Measurements from ENCODE around the gene CACNA2D1. TPM values are rescaled to one million over a fixed set of nuclear protein-coding genes. Genes with fewer than 3 reads are reported as not detected.

The CACNA2D1 gene
- total RNA-seq, 4 donors from 2014 or later = 41.8 to 125 (median 56.2) TPM

DNA sequence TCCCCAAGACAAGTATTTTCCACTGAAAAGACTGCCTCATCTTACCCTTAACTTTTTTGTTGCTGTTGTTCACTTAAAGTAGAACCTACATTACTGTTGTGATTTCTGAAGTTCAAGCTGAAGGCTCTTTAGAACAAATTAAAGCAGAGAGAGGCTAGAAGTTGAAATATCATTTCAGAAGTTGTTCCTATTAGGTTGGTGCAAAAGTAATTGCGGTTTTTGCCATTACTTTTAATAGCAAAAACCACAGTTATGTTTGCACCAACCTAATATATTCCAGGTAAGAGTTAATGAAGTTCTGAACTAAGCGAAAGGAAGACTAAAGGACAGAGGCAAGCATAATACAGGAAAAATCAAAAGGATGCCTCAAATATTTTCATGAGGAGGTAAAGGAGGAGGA lies 153.7 kb downstream of the CACNA2D1 start:
- TF ChIP-seq, protein P1, sequence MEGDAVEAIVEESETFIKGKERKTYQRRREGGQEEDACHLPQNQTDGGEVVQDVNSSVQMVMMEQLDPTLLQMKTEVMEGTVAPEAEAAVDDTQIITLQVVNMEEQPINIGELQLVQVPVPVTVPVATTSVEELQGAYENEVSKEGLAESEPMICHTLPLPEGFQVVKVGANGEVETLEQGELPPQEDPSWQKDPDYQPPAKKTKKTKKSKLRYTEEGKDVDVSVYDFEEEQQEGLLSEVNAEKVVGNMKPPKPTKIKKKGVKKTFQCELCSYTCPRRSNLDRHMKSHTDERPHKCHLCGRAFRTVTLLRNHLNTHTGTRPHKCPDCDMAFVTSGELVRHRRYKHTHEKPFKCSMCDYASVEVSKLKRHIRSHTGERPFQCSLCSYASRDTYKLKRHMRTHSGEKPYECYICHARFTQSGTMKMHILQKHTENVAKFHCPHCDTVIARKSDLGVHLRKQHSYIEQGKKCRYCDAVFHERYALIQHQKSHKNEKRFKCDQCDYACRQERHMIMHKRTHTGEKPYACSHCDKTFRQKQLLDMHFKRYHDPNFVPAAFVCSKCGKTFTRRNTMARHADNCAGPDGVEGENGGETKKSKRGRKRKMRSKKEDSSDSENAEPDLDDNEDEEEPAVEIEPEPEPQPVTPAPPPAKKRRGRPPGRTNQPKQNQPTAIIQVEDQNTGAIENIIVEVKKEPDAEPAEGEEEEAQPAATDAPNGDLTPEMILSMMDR (IDR thresholded peaks at IDR 0.05; ENCODE audit: low read depth) = no peak

DNA sequence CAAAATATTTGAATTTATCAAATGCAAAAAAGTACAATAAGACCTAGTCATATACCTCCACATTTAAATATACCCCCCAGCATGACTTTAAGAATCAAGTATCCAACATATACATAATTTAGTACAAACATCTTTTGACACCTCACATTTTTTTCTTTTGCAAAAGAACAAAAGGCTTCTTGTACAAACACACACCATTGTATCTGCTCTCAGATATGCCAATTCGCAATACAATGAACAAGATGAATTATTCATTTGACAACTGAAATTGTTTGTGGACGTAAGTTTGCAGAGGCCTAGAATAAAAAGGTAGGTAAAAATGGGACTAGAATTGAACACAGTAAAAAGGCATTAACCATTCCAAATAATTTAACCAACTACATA lies 154.4 kb downstream of the CACNA2D1 start:
- TF ChIP-seq, protein P1 (IDR thresholded peaks at IDR 0.05; ENCODE audit: low read depth) = no peak

DNA sequence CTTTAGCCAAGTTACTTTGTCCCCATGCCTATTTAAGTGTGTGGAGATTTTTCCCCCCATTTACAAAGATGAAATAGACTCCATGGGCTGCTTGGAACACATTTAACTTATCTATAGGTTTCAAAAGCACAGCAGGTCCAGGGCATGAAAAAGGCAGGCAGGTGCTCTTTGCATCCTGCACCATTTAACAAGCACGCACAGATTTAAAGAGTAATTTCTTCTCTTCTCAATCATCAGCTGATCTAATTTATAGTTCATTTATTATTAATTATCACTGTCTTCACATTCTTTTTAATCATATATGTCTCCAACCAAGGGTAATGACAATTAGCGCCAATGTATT lies 156.8 kb downstream of the CACNA2D1 start:
- TF ChIP-seq, protein P1 (IDR thresholded peaks at IDR 0.05; ENCODE audit: low read depth) = no peak

DNA sequence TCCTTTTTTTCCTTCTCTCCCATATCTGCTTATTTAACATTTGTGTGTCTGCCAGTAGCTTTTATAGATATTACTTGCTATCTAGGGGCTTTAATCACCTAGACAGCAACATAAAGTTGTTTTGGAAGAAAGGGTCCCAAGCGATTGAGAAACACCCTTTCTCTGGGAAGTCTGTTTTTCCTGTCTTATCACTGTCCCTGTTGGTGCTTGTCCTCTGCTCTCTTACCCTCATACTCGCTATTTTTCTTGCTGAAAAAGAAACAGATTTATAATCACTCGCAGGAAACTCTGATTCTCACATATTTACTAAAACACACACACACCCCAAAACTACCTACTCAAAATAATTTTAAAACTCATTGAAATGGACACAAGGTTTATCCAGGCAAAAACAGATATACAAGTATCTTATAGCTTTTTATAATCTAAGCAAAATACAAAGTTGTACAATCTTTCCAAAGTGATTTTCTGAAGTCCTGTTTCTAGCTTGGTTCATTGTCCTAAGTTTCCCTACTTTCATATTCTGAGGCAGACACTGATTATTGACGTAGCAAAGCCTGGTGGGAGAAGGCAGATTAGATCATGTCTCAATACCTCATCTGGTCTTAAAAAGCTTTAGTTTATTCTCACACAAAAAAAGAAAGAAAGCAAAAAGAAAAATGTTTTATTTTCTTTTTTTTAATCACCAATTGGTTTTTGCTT lies 157.3 kb downstream of the CACNA2D1 start:
- TF ChIP-seq, protein P1 (IDR thresholded peaks at IDR 0.05; ENCODE audit: low read depth) = no peak

DNA sequence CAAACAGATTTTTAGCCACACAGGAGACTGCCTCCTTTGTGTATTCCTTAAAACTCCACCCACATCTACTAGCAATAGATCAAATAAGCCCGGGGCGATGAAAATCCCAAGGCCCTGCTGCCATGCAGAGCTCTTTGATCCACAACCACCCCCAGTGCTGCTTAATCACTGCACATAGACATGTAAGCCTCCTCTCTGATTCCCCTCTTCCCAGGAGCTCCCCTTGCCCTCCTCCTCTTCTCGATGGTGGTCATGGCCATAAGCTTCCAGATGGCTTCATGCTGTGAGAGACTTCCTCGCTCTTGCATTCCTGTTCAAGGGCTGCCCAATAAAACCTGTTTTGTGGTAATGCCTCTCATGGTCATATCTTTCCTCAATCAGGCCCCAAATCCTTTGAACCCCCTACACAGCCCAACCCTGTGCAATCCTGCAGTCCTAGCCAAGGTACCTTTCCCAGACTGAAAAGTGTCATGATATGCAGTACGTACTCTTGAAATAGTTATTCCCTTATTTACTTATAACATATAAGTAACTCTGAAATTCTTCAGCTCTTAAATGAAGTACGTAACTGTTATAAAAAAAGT lies 158.5 kb downstream of the CACNA2D1 start:
- TF ChIP-seq, protein P1 (IDR thresholded peaks at IDR 0.05; ENCODE audit: low read depth) = no peak

DNA sequence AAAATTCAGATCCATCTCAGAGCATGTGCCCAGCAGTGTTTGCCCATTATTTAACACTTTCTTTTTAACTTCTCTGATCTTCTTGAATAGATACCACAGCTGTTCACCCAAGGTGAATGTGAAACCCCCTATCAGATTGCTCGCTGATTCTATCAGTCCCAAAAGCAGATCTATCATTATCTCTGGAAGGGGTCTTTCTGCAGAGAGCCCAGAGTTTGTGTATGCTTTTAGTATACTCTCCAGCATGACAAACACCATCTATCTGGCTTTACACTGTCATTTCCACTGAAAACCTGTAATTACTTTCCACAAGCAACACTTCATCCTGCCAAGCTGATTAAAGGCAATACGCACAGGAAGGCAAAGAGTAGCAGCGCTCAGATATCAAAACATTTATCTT lies 168.2 kb downstream of the CACNA2D1 start:
- TF ChIP-seq, protein P1 (IDR thresholded peaks at IDR 0.05; ENCODE audit: low read depth) = no peak

DNA sequence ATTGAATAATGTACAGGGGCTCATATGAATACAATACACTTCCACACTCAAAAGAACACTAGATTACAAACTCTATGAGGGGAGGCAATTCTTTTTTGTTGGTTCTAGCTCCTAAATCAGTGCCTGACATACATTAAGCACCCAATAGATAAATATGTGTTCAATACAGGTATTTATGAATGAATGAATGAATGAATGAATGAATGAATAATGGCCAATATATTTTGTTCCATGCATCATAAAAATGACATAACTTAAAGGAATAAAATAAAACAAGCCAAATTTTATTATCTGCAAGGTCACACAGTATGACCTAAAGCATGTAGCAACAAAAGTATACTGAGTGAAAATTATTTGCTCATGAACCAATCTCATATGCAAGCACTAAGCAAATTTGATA lies 168.9 kb downstream of the CACNA2D1 start:
- TF ChIP-seq, protein P1 (IDR thresholded peaks at IDR 0.05; ENCODE audit: low read depth) = no peak
